RWPE1 (cell line): ENCODE results near the gene SCYL1.

ENCODE experiments used
- CTCF ChIA-PET: fragments of 350-600 bp; sonication (Branson Sonifier 250); formaldehyde crosslinking; extraction: SDS; loops from one replicate; lab custom pipeline; 2021; lab: Yijun Ruan, JAX
- POLR2A ChIA-PET: fragments of 400-600 bp; formaldehyde crosslinking; extraction: SDS; loops from one replicate; lab custom pipeline; 2020; ENCODE audit warnings: antibody characterized with exemption; ENCODE audit not compliant: low non-redundant PET; lab: Yijun Ruan, JAX
- DNase-seq: peaks from one replicate; pipeline ENCODE4 v3.0.0; 2012; ENCODE audit warnings: low spot score
- H3K27ac ChIP-seq: fragments of 450-650 bp; 2 replicates; pipeline ENCODE4 v1.5.1; 2017
- TF ChIP-seq, protein P1 (sequence below): fragments of 450-650 bp; conservative IDR thresholded peaks from 2 replicates; pipeline ENCODE4 v1.5.1; 2017; ENCODE audit warnings: low read depth, mild to moderate bottlenecking

The SCYL1 gene

GRCh38 chr11:65539744-65540289 is 14.9 kb downstream of the SCYL1 start:
- CTCF ChIA-PET = interaction anchor here (0.6 to 3.1 kb wide), 18 partner anchors 9 to 799 kb away, joined by 3 to 95 read pairs (median 5); partner anchors contain the start of genes FAM89B, FIBP, SCYL1 and ZNRD2
- H3K27ac ChIP-seq = peak overlapping the region; percentile 94
- TF ChIP-seq, protein P1, sequence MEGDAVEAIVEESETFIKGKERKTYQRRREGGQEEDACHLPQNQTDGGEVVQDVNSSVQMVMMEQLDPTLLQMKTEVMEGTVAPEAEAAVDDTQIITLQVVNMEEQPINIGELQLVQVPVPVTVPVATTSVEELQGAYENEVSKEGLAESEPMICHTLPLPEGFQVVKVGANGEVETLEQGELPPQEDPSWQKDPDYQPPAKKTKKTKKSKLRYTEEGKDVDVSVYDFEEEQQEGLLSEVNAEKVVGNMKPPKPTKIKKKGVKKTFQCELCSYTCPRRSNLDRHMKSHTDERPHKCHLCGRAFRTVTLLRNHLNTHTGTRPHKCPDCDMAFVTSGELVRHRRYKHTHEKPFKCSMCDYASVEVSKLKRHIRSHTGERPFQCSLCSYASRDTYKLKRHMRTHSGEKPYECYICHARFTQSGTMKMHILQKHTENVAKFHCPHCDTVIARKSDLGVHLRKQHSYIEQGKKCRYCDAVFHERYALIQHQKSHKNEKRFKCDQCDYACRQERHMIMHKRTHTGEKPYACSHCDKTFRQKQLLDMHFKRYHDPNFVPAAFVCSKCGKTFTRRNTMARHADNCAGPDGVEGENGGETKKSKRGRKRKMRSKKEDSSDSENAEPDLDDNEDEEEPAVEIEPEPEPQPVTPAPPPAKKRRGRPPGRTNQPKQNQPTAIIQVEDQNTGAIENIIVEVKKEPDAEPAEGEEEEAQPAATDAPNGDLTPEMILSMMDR = no peak
- DNase-seq = peak; percentile 80
- POLR2A ChIA-PET = interaction anchor here (0.7 to 3.2 kb wide), 8 partner anchors 15 to 83 kb away, joined by 3 to 16 read pairs (median 4); partner anchors contain the start of genes FAM89B, PCNX3 and ZNRD2

GRCh38 chr11:65540290-65541092 is 15.6 kb downstream of the SCYL1 start:
- peak overlapping the region; percentile 94 for H3K27ac ChIP-seq
- POLR2A ChIA-PET = interaction anchor here (0.9 to 3.2 kb wide), 8 partner anchors 8 to 74 kb away, joined by 3 to 16 read pairs (median 6); partner anchors contain the start of genes FAM89B, PCNX3 and ZNRD2
- CTCF ChIA-PET = interaction anchor here (0.6 to 3.1 kb wide), 26 partner anchors 10 to 799 kb away, joined by 3 to 95 read pairs (median 4); partner anchors contain the start of genes FAM89B, FIBP, PCNX3 and SCYL1

GRCh38 chr11:65541093-65541982 is 16.5 kb downstream of the SCYL1 start:
- TF ChIP-seq, protein P1 = no peak; the same call in 1 of the 2 replicates
- no peak for DNase-seq
- H3K27ac ChIP-seq = peak overlapping the region; percentile 94
- CTCF ChIA-PET = interaction anchor here (0.5 to 3.1 kb wide), 19 partner anchors 10 to 867 kb away, joined by 3 to 95 read pairs (median 5); partner anchors contain the start of genes FAM89B, PCNX3, SCYL1 and ZNRD2
- POLR2A ChIA-PET = interaction anchor here (0.5 to 3.2 kb wide), 11 partner anchors 9 to 165 kb away, joined by 3 to 16 read pairs (median 4); partner anchors contain the start of genes FAM89B, PCNX3 and ZNRD2

More at GRCh38 chr11:65540290-65541092, 15.6 kb downstream of the SCYL1 start:
- peak; percentile 95 for DNase-seq
- TF ChIP-seq, protein P1 = peak; percentile 73

GRCh38 chr11:65542738-65543390 is 18.0 kb downstream of the SCYL1 start:
- DNase-seq = no peak
- CTCF ChIA-PET = no interaction called here
- POLR2A ChIA-PET = interaction anchor here (0.5 to 3.2 kb wide), 2 partner anchors 23 to 29 kb away, joined by 3 to 16 read pairs; partner anchors contain the start of gene FAM89B
- peak overlapping the region; percentile 3 for H3K27ac ChIP-seq
- TF ChIP-seq, protein P1 = no peak

- CTCF ChIA-PET = no interaction called here
- peak overlapping the region; percentile 45 for H3K27ac ChIP-seq
- TF ChIP-seq, protein P1 = no peak
- no peak for DNase-seq
- POLR2A ChIA-PET = interaction anchor here (0.5 kb wide), 1 partner anchor 17 kb away, joined by 3 read pairs; no protein-coding TSS in a partner anchor
Measured at GRCh38 chr11:65545853-65546216, 21.0 kb downstream of the SCYL1 start.
